Osteoblast (primary cell): ENCODE data around the gene GABRR3. TPM values are rescaled to one million over a fixed set of nuclear protein-coding genes. Genes with fewer than 3 reads are reported as not detected.

Source experiments
- DNase-seq: peaks from one replicate; pipeline ENCODE4 v3.0.0; 2011; ENCODE audit warnings: low spot score, mixed read lengths; ENCODE audit not compliant: insufficient read length; ENCODE audit errors: missing footprints
- H2AFZ ChIP-seq: 2 replicates; pipeline ENCODE4 v1.6.0; 2011; ENCODE audit warnings: mild to moderate bottlenecking, low read length
- H3K27ac ChIP-seq: 2 replicates; pipeline ENCODE4 v1.5.1; 2011; ENCODE audit warnings: mild to moderate bottlenecking, low read depth, low read length, moderate library complexity
- H3K27me3 ChIP-seq: 2 replicates; pipeline ENCODE4 v1.6.0; 2012; ENCODE audit warnings: mild to moderate bottlenecking, control low read depth, inconsistent platforms, low read length, moderate library complexity; ENCODE audit not compliant: insufficient read depth
- H3K36me3 ChIP-seq: 2 replicates; pipeline ENCODE4 v1.5.1; 2011; ENCODE audit warnings: mild to moderate bottlenecking, low read length, control low read depth, moderate library complexity; ENCODE audit not compliant: insufficient read depth
- H3K4me1 ChIP-seq: 2 replicates; pipeline ENCODE4 v1.5.1; 2011; ENCODE audit warnings: mild to moderate bottlenecking, low read length, control low read depth, moderate library complexity; ENCODE audit not compliant: insufficient read depth
- H3K4me2 ChIP-seq: 2 replicates; pipeline ENCODE4 v1.6.0; 2011; ENCODE audit warnings: mild to moderate bottlenecking, low read length; ENCODE audit not compliant: insufficient read depth
- H3K4me3 ChIP-seq: fragments of 200-600 bp; sonication (generic); 3 replicates; pipeline ENCODE4 v1.5.1; 2012; ENCODE audit warnings: mild to moderate bottlenecking, low read length, inconsistent platforms; ENCODE audit not compliant: insufficient read depth
- H3K79me2 ChIP-seq: 2 replicates; pipeline ENCODE4 v1.6.0; 2012; ENCODE audit warnings: mild to moderate bottlenecking, low read length, control low read depth, inconsistent platforms; ENCODE audit not compliant: insufficient read depth
- H3K9me3 ChIP-seq: 2 replicates; pipeline ENCODE4 v1.5.1; 2011; ENCODE audit warnings: low read depth, low read length, control low read depth
- H4K20me1 ChIP-seq: 2 replicates; pipeline ENCODE4 v1.6.0; 2012; ENCODE audit warnings: mild to moderate bottlenecking, low read length, control low read depth; ENCODE audit not compliant: insufficient read depth
- CTCF ChIP-seq: IDR thresholded peaks from 2 replicates; pipeline ENCODE4 v1.5.1; 2011; ENCODE audit warnings: mild to moderate bottlenecking, low read depth, low read length, moderate library complexity; ENCODE audit errors: extremely low read depth
- total RNA-seq: library from RNA; depleted of rRNA; stranded (reverse); fragments of >200 nt; gene quantifications from 2 replicates; pipeline ENCODE4 v1.2.3, GENCODE V29; 2012

GABRR3 gene
- total RNA-seq, 1 donor: not detected

- Histone ChIP-seq H3K4me3 (no peak overlapping the region), H2AFZ (no peak overlapping the region), H3K27ac (peak overlapping the region; percentile 64), H3K79me2 (peaks cover 3% of the 10 kb centered on the region), H4K20me1 (peaks cover 10% of the 10 kb centered on the region), H3K4me2 (no peak overlapping the region), H3K36me3 (peaks cover 62% of the 10 kb centered on the region), H3K4me1 (peaks cover 15% of the 10 kb centered on the region), H3K27me3 (no peaks in the 10 kb centered on the region), H3K9me3 (no peaks in the 10 kb centered on the region)
- no peak for TF ChIP-seq CTCF
- no peak for DNase-seq
Observed at GRCh38 chr3:97952872-97953271, 82.2 kb downstream of the GABRR3 start.

DNA sequence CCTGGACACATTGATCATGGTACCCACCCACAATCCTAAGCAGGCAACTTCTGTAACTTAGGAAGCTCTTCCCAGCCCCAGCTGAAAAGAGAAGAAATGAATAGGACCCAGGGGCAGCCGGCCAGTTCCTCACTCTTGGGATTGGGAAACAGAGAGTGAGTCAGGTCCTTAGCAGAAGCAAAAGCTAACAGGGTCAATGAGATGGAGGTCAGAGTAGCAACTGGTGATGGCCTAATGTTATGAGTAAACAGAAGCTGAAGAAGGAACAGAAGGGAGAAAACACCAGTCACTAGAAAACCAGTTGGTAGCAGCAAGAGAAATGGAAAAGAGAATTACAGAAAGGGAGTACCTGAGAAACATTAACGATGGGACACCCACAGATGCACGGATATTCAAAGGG, 82.8 kb downstream of the GABRR3 start:
- DNase-seq: peak; percentile 76
- Histone ChIP-seq H3K4me1 (peaks cover 11% of the 10 kb centered on the region), H3K79me2 (no peaks in the 10 kb centered on the region), H3K4me3 (no peak overlapping the region), H3K4me2 (no peak overlapping the region), H3K27me3 (no peaks in the 10 kb centered on the region), H3K9me3 (no peaks in the 10 kb centered on the region), H4K20me1 (peaks cover 10% of the 10 kb centered on the region), H3K36me3 (peaks cover 64% of the 10 kb centered on the region), H2AFZ (no peak overlapping the region), H3K27ac (peak overlapping the region; percentile 64)
- TF ChIP-seq CTCF: no peak

- Histone ChIP-seq H3K27me3 (no peaks in the 10 kb centered on the region), H2AFZ (no peak overlapping the region), H3K4me2 (no peak overlapping the region), H3K79me2 (no peaks in the 10 kb centered on the region), H3K4me1 (peaks cover 11% of the 10 kb centered on the region), H4K20me1 (peaks cover 10% of the 10 kb centered on the region), H3K36me3 (peaks cover 79% of the 10 kb centered on the region), H3K27ac (no peak overlapping the region), H3K4me3 (no peak overlapping the region), H3K9me3 (no peaks in the 10 kb centered on the region)
- no peak for DNase-seq
- TF ChIP-seq CTCF: no peak
Observed at GRCh38 chr3:97950360-97950759, 84.8 kb downstream of the GABRR3 start.

GRCh38 chr3:97949743-97950142, 85.4 kb downstream of the GABRR3 start:
- no peak overlapping the region for H3K4me3 ChIP-seq
- H3K27me3 ChIP-seq: no peaks in the 10 kb centered on the region

More at GRCh38 chr3:97949743-97950142, 85.4 kb downstream of the GABRR3 start:
- Histone ChIP-seq H3K4me1 (peaks cover 11% of the 10 kb centered on the region), H3K36me3 (peaks cover 79% of the 10 kb centered on the region), H4K20me1 (peaks cover 10% of the 10 kb centered on the region), H2AFZ (no peak overlapping the region), H3K79me2 (no peaks in the 10 kb centered on the region), H3K4me2 (no peak overlapping the region), H3K9me3 (no peaks in the 10 kb centered on the region), H3K27ac (no peak overlapping the region)
- DNase-seq: no peak
- no peak for TF ChIP-seq CTCF
